NT2/D1 (cell line): ENCODE results near the gene CAMK2N1.

Experiments used
- SUZ12 ChIP-seq: IDR thresholded peaks from 2 replicates; pipeline ENCODE4 v1.6.1; 2011; ENCODE audit not compliant: insufficient read length, insufficient read depth; ENCODE audit errors: extremely low read depth
- YY1 ChIP-seq: IDR thresholded peaks from 2 replicates; pipeline ENCODE4 v1.6.1; 2011; ENCODE audit not compliant: insufficient read length, insufficient read depth
- ZNF274 ChIP-seq: IDR thresholded peaks from 2 replicates; pipeline ENCODE4 v1.6.1; 2011; ENCODE audit warnings: mild to moderate bottlenecking, low read depth, low read length

- TF ChIP-seq YY1 (no peak), ZNF274 (no peak), SUZ12 (no peak)
These were observed 5.9 kb upstream of the CAMK2N1 start for GRCh38 chr1:20491866-20492265.
